Activated CD8-positive, alpha-beta memory T cell treated with anti-CD3 and anti-CD28 coated beads for 4 hours (primary cell): ENCODE measurements around the gene GSTA1.
"Not testable (repeated sequence)": the region's sequence is repeated elsewhere in the genome, so short reads cannot be mapped to it uniquely, and the experiment has no call there.

ENCODE experiments used
- DNase-seq, 2 donors: peaks; one replicate each; pipeline ENCODE4 v3.0.0-alpha.2; 2020; ENCODE audit warnings: low read depth in 2 of 2

GSTA1 gene

GRCh38 chr6:52757651-52758338 is 45.8 kb downstream of the GSTA1 start:
- not testable (repeated sequence) for DNase-seq

GRCh38 chr6:52754443-52754842 is 49.2 kb downstream of the GSTA1 start:
- no peak for DNase-seq

- DNase-seq, result not testable (repeated sequence)
These were observed 50.5 kb downstream of the GSTA1 start for GRCh38 chr6:52753137-52753536.

GRCh38 chr6:52752310-52752709 is 51.3 kb downstream of the GSTA1 start:
- no peak for DNase-seq

GRCh38 chr6:52749556-52750152 is 54.0 kb downstream of the GSTA1 start:
- DNase-seq, result no peak

- not testable (repeated sequence) for DNase-seq
These were observed 56.3 kb downstream of the GSTA1 start for GRCh38 chr6:52747301-52747700.

GRCh38 chr6:52746213-52746612 is 57.4 kb downstream of the GSTA1 start:
- DNase-seq, result no peak

- no peak for DNase-seq
These were observed 57.8 kb downstream of the GSTA1 start for GRCh38 chr6:52745764-52746201.

- no peak for DNase-seq
These were observed 61.7 kb downstream of the GSTA1 start for GRCh38 chr6:52741872-52742271.
